ENCODE results near the gene EMC9.

EMC9 gene

DNA sequence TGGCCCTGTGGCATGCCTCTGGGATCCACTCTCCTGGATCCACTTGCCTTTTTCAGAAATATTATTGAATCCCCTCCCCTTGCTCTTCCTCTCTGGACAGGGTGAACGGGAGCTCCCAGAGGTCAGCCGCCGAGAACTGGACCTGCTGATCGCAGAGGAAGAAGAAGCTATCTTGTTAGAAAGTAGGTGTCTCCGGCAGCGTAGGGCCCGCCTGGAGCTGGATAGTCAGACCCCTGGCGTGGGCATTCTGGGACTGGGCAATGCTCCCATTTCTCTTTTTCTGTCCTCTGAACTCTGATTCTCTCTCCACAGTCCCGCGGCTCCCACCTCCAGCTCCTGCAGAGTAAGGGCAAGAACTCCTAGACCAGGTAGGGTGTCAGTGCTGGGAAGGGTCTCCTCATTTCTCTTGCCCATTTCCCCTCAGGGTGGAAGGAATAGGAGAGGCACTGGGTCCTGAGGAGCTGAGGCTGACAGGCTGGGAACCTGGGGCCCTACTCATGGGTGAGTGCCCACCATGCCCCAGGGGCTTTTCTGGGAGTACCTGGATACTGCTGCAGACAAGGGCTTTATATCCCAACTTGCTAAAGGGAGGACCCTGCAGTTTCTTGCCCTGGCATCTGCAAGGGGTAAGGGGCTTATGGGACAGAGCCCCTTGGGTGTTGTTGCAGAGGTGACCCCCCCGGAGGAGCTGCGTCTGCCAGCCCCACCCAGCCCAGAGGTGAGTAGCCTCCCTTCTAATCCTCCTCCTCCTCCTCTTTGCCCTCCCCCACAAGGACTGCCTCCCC lies 35.8 kb upstream of the EMC9 start:
- no peak for DNase-seq

DNA sequence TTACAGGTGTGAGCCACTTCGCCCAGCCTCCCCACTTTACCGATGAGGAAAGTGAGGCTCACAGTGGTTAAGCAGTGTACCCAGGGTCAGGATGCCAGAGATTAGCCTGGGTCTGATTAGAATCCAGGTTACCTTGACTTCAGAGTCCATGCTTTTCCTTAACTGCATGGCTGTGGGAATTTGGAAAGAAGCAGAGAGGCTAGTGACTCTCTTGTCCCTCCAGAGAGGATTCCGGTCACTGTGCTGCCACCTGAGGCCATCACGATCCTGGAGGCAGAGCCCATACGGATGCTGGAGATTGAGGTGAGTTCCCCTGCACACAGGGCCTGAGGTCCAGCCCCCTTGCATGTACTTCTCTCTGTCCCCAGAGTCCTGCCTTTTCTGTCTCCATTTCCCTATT lies 35.2 kb upstream of the EMC9 start:
- DNase-seq, result no peak

- no peak for DNase-seq
These were observed 31.5 kb upstream of the EMC9 start for GRCh38 chr14:24172871-24173281.

GRCh38 chr14:24172261-24172860 lies 31.0 kb upstream of the EMC9 start:
- DNase-seq, result no peak

DNA sequence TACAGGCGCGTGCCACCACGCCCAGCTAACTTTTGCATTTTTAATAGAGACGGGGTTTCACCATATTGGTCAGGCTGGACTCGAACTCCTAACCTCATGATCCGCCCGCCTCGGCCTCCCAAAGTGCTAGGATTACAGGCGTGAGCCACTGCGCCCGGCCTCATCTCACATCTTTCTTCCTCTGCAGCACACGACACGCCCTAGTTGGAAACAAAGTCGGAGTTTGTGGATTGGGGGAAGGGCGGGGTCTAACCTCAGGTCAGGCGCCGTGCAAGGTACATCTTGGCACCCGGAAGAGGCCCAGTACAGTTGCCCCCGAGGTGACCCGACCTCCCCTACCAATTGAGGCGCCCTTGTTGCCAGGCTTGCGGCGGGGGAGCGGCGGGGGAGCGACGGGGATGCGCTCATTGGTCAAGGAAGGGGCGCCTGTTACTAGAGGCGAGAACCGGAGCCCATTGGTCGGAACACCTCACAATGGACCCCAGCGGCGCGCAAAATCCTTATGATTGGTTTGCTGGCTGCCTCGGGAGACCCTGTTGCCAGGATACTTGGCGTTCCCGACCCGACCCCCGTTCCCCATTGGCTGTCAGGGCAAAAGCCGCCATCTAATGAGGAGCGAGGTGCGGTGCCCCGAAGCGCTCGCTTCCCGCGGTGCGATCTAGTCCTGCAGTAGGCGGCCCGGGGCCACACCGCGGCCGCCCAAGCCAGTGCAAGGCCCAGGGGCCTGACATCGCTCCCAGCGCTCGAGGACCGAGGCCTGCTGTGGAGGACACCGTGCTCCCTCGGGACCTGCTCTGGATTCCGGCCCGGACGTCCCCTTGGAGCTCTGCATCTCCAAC lies 30.2 kb upstream of the EMC9 start, which contains the start of gene REC8:
Gene REC8, plus strand, starts transcription at position 659 of the 839 bp plus-strand sequence. CDS start 473 bp downstream, outside the sequence.
- DNase-seq, result peak in 2 of 4 experiments; percentile 11 to 25

GRCh38 chr14:24167469-24168114 lies 26.2 kb upstream of the EMC9 start:
- peak; percentile 45 to 72 (median 58) for DNase-seq

DNA sequence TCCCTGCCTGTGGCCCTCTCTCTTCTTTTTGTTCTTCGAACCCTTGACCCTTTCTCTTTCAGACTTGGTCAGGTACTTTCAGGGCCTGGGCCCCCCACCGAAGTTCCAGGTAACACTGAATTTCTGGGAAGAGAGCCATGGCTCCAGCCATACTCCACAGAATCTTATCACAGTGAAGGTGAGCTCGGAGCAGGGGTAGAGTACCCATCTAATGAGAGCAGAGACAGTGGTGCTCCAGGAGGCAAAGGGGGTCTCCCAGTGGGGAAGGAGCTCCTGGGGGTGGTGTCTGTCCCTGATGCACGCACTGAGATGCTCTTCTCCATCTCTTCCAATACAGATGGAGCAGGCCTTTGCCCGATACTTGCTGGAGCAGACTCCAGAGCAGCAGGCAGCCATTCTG lies 24.4 kb upstream of the EMC9 start:
- no peak for DNase-seq

DNA sequence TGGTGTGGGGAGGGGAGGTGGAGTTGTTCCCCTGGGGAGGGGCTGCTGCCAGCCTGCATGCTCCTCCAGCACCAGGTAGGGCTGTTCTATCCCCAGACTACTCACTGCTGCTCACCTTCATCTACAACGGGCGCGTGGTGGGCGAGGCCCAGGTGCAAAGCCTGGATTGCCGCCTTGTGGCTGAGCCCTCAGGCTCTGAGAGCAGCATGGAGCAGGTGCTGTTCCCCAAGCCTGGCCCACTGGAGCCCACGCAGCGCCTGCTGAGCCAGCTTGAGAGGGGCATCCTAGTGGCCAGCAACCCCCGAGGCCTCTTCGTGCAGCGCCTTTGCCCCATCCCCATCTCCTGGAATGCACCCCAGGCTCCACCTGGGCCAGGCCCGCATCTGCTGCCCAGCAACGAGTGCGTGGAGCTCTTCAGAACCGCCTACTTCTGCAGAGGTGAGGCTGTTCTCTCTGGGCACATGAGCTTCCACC lies 23.2 kb upstream of the EMC9 start:
- no peak for DNase-seq

GRCh38 chr14:24162093-24162492 lies 20.7 kb upstream of the EMC9 start:
- no peak for DNase-seq

DNA sequence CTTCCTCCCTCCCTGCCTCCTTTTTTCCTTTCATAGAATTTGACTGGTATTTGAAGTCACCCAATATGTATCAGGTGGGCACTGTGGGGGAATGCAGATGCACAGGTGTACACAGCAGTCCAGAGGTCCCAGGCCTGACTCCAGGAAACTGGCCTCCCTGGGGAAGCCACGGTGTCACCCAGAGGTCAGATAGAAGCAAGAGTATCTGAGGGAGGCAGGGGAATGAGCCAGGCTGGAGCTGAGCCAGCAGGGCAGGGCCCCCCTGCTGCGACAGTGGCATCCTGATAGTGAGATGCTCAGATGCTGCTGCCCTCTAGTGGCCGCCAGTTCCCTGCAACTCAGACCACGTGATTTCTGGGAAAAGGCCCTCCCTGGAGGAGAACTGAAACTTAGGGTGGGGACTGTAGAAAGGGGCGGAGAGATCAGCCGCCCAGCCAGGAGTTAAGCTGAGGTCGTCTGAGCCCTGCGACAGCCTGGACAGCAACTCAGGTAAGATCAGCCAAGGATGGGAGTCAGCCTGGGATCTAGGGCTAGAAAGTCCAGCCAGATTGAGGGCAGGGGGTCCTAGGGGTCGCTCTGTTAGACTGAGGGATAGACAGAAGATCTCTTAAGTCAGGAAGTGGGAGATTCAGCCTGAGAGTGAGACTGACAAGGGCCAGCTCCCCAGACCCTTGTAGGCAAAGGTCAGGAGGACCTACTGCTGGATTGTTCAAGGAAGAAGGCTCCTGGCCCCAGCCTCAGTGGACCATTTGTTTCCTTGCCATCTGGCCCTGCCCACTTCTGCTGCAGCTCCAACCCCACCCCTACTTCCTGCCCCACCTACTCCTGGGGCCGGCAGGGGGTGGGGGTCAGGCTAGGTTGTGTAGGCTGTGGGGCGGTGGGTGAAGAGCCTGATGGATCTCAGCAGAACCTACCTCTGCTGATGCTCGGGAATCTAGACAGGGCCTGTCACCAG lies 19.7 kb upstream of the EMC9 start, which contains the start of gene IRF9:
Gene IRF9, plus strand, starts transcription at position 416 of the 955 bp plus-strand sequence. CDS start 880 bp downstream, outside the sequence.
- DNase-seq, result peak; percentile 96 to 98 (median 96)

- no peak for DNase-seq
These were observed 19.1 kb upstream of the EMC9 start for GRCh38 chr14:24160499-24160849.

GRCh38 chr14:24159777-24160498 lies 18.5 kb upstream of the EMC9 start:
- DNase-seq, result no peak

DNA sequence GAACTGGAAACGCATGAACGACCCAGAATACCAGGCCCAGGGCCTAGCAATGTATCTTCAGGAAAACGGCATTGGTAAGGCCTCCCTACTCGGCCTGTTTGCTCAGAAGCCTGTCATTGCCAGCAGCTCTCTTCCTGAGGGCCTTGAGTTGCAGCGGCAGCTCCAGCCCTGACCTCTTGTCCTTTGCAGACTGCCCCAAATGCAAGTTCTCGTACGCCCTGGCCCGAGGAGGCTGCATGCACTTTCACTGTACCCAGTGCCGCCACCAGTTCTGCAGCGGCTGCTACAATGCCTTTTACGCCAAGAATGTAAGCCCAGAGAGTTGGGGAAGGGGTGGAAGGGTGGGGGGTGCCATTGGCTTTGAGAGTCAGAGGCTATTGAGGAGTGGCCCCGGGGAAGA lies 15.9 kb upstream of the EMC9 start:
- no peak for DNase-seq

- DNase-seq, result no peak
These were observed 15.4 kb upstream of the EMC9 start for GRCh38 chr14:24156840-24157239.

- DNase-seq, result no peak
These were observed 13.7 kb upstream of the EMC9 start for GRCh38 chr14:24155100-24155499.

DNA sequence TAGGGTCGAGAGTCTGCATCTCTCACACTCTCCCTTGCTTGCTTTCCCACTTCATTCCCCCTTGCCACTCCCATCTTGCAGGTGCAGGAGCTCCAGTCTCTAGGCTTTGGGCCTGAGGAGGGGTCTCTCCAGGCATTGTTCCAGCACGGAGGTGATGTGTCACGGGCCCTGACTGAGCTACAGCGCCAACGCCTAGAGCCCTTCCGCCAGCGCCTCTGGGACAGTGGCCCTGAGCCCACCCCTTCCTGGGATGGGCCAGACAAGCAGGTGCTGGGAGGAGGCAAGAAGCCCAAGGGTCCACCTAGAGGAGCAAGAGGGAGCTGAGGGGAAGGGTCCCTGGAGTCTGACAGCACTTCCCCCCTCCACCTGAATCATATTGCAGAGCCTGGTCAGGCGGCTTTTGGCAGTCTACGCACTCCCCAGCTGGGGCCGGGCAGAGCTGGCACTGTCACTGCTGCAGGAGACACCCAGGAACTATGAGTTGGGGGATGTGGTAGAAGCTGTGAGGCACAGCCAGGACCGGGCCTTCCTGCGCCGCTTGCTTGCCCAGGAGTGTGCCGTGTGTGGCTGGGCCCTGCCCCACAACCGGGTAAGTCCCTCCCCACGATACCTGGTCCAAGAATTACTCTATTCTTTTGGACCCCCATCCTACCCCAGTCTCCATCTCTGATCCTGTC lies 10.2 kb upstream of the EMC9 start:
- no peak for DNase-seq

DNA sequence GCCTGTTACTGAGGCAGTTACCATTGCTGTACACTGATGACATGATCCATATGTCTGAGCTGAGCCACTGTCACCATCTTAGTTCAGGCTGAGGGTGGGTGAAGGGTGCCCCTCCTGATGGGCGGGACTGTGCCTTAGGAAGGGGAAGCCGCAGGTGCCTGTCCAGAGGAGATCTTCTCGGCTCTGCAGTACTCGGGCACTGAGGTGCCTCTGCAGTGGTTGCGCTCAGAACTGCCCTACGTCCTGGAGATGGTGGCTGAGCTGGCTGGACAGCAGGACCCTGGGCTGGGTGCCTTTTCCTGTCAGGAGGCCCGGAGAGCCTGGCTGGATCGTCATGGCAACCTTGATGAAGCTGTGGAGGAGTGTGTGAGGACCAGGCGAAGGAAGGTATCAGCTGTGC lies 9.6 kb upstream of the EMC9 start:
- DNase-seq, result no peak

DNA sequence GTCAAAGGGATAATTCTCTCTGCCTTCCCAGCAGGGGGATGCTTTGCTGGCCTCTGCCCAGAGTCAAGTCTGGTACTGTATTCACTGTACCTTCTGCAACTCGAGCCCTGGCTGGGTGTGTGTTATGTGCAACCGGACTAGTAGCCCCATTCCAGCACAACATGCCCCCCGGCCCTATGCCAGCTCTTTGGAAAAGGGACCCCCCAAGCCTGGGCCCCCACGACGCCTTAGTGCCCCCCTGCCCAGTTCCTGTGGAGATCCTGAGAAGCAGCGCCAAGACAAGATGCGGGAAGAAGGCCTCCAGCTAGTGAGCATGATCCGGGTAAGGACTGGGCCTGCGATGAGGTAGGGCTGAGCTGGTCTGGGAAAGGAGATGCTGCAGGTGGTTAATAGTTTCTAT lies 9.2 kb upstream of the EMC9 start:
- DNase-seq, result no peak

DNA sequence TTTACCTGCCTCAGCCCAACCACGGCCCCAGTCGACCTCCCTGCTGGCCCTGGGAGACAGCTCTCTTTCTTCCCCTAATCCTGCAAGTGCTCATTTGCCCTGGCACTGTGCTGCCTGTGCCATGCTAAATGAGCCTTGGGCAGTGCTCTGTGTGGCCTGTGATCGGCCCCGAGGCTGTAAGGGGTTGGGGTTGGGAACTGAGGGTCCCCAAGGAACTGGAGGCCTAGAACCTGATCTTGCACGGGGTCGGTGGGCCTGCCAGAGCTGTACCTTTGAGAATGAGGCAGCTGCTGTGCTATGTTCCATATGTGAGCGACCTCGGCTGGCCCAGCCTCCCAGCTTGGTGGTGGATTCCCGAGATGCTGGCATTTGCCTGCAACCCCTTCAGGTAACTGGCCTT lies 8.7 kb upstream of the EMC9 start:
- no peak for DNase-seq

DNA sequence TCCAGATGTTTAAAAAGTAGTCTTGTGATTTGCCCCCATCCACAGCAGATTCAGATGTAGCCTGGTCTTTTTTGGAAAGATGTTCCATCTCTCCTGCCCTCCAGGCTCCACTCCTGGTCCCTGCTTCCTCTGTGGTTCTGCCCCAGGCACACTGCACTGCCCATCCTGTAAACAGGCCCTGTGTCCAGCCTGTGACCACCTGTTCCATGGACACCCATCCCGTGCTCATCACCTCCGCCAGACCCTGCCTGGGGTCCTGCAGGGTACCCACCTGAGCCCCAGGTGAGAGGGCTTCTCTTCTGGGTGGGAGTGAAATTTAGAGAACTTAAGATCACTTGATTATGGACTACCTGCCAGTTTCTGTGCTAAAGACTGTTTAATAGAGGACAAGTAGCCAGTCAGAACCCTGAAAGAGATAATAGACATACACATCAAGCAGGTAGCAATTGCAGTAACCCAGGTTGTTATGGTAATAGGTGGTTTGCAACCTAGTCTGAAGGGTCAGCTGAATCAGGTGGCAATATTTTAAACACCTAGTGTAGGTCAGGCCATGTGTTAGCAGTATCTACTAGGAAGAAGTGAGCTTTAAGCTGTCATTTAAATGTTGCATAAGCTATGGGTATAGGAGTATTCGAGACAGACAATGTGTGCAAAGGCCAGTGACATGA lies 8.0 kb upstream of the EMC9 start:
- DNase-seq, result no peak

All from suppressor macrophage (primary cell).